HCT116 (cell line): ENCODE results near the gene BPTF.

Experiments
- EZH2 ChIP-seq: fragments of 200-600 bp; sonication (generic); IDR thresholded peaks from 2 replicates; pipeline ENCODE4 v1.6.1; 2017; ENCODE audit warnings: antibody characterized with exemption, mixed run types
- POLR2AphosphoS5 ChIP-seq: IDR thresholded peaks from 2 replicates; pipeline ENCODE4 v1.6.1; 2011; ENCODE audit warnings: mild to moderate bottlenecking, low read depth, low read length, moderate library complexity
- SP1 ChIP-seq: IDR thresholded peaks from 2 replicates; pipeline ENCODE4 v1.6.1; 2012; ENCODE audit warnings: low read depth
- YY1 ChIP-seq: IDR thresholded peaks from 2 replicates; pipeline ENCODE4 v1.6.1; 2011; ENCODE audit warnings: low read length, low read depth, moderate library complexity, mild to moderate bottlenecking; ENCODE audit not compliant: insufficient replicate concordance; ENCODE audit errors: extremely low read depth
- TF ChIP-seq, protein P1 (sequence below), 3 experiments: fragments of 200-600 bp in 1 of 3; sonication (generic) in 1 of 3; IDR thresholded peaks in 2 of 3; conservative IDR thresholded peaks in 1 of 3; 2 replicates each; pipeline ENCODE4 v1.5.1; 2012 to 2017; ENCODE audit warnings: low read depth in 2 of 3, low read length in 2 of 3, antibody characterized with exemption in 1 of 3, borderline replicate concordance in 1 of 3, control low read depth in 1 of 3, mild to moderate bottlenecking in 1 of 3, mixed read lengths in 1 of 3, mixed run types in 1 of 3, moderate library complexity in 1 of 3; ENCODE audit not compliant: insufficient read depth in 1 of 3
- TF ChIP-seq, protein P2 (sequence below): IDR thresholded peaks from 2 replicates; pipeline ENCODE4 v1.6.1; 2012; ENCODE audit warnings: low read depth

DNA sequence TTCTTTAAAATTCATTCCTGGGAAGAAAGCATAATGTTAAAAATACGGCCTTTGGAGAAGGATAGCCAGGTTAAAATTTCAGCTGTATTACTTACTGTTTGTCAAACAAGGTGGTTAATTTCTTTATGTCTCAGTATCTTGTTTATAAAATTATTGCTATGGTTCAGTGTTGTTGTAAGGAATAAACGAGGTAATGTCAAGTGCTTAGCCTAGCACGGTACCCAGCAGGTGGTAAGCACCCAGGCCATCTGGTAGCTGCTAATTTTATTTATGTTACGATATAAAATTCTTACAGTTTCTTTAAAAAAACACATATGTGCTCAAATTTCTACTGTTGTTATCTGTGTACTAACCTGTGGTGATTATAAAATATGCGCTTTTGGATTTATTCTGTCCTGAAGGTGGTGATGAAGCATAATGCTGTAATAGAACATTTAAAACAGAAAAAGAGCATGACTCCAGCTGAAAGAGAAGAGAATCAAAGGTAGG lies 122.1 kb downstream of the BPTF start:
- TF ChIP-seq, protein P1, sequence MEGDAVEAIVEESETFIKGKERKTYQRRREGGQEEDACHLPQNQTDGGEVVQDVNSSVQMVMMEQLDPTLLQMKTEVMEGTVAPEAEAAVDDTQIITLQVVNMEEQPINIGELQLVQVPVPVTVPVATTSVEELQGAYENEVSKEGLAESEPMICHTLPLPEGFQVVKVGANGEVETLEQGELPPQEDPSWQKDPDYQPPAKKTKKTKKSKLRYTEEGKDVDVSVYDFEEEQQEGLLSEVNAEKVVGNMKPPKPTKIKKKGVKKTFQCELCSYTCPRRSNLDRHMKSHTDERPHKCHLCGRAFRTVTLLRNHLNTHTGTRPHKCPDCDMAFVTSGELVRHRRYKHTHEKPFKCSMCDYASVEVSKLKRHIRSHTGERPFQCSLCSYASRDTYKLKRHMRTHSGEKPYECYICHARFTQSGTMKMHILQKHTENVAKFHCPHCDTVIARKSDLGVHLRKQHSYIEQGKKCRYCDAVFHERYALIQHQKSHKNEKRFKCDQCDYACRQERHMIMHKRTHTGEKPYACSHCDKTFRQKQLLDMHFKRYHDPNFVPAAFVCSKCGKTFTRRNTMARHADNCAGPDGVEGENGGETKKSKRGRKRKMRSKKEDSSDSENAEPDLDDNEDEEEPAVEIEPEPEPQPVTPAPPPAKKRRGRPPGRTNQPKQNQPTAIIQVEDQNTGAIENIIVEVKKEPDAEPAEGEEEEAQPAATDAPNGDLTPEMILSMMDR (IDR thresholded peaks at IDR 0.05 in 2 of 3, conservative IDR thresholded peaks at IDR 0.05 in 1 of 3; ENCODE audit: borderline replicate concordance in 1 of 3, insufficient read depth in 1 of 3, low read depth in 2 of 3, low read length in 2 of 3): no peak
- TF ChIP-seq, protein P2, sequence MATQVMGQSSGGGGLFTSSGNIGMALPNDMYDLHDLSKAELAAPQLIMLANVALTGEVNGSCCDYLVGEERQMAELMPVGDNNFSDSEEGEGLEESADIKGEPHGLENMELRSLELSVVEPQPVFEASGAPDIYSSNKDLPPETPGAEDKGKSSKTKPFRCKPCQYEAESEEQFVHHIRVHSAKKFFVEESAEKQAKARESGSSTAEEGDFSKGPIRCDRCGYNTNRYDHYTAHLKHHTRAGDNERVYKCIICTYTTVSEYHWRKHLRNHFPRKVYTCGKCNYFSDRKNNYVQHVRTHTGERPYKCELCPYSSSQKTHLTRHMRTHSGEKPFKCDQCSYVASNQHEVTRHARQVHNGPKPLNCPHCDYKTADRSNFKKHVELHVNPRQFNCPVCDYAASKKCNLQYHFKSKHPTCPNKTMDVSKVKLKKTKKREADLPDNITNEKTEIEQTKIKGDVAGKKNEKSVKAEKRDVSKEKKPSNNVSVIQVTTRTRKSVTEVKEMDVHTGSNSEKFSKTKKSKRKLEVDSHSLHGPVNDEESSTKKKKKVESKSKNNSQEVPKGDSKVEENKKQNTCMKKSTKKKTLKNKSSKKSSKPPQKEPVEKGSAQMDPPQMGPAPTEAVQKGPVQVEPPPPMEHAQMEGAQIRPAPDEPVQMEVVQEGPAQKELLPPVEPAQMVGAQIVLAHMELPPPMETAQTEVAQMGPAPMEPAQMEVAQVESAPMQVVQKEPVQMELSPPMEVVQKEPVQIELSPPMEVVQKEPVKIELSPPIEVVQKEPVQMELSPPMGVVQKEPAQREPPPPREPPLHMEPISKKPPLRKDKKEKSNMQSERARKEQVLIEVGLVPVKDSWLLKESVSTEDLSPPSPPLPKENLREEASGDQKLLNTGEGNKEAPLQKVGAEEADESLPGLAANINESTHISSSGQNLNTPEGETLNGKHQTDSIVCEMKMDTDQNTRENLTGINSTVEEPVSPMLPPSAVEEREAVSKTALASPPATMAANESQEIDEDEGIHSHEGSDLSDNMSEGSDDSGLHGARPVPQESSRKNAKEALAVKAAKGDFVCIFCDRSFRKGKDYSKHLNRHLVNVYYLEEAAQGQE: no peak
- no peak for TF ChIP-seq EZH2
- TF ChIP-seq SP1: no peak
- TF ChIP-seq YY1: no peak
- TF ChIP-seq POLR2AphosphoS5: no peak
